Stimulated activated CD4-positive, alpha-beta T cell treated with anti-CD3 and anti-CD28 coated beads, Interleukin-2, amount 100 ng/mL, for 48 hours (primary cell): ENCODE data around the gene MIEF1.
A peak's percentile ranks its signal among the peaks of the same experiment; 100 is the strongest.

Source experiments
- DNase-seq, 2 donors: peaks; one replicate each; pipeline ENCODE4 v3.0.0-alpha.2; 2020

Gene MIEF1

GRCh38 chr22:39471381-39472141 lies 30.5 kb upstream of the MIEF1 start:
- no peak for DNase-seq

DNA sequence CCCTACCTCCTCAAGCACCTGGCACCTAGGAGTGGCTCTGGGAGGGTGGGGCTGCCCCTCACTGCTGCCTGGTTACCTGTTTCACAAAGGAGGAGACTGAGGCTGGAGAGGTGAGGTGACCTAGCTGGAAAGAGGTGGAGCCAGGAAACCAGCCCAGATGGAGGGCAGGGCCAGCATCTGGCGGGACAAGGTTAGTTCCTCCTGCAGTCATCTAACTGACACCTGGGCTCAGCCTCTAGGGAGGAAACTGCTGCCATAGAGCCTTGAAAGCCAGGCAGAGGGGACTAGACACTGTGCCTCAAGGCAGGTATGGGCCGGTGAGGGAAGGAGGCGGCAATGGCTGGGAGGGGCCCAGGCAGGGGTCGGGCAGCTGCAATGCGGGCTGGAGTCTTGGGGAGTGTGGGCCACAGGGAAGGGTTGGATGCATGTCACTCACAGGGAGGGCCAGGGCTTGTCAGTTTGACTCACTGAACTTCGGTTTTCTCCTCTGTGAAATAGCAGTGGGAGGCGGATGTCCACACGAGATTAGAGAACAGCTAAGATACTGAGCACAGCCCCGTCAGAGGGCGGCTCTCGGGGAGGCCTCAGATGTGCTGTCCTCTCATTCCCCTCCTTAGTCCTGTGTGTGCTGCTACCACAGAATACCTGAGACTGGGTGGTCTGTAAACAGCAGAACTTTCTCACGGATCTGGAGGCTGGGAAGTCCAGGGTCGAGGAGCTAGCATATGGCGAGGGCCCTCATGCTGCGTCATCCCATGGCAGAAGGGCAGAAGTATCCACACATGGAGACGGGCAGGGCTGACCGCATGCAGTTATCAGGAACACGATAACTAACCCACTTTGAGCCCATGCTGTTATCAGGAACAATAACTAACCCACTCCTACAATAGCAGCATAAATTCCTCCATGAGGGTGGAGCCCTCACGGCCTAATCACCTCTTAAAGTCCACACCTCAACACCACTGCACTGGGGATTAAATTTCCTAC lies 29.2 kb upstream of the MIEF1 start:
- DNase-seq, result no peak

GRCh38 chr22:39473851-39474250 lies 28.2 kb upstream of the MIEF1 start:
- no peak for DNase-seq

GRCh38 chr22:39474351-39475111 lies 27.6 kb upstream of the MIEF1 start:
- DNase-seq, result no peak

- DNase-seq, result no peak
Measured at GRCh38 chr22:39475337-39475736, 26.8 kb upstream of the MIEF1 start.

DNA sequence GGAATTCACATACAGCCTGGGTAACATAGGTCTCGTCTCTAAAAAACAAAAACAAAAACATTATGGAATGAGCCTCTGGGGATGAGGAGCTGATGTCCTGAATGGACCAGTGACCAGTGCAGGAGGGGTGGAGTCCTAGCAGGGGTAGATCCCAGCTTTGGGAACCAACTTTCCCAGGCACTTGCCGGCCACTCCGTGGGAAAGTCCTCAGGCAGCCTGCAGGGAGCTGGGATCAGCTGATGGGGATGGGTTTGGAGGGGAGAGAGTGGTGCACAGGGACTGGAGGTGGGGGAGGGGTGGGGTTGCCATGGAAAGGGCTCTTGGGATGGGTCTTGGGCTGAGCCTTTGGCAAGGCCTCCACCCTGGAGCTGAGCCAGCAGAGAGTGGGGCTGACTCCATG lies 26.2 kb upstream of the MIEF1 start:
- no peak for DNase-seq

DNA sequence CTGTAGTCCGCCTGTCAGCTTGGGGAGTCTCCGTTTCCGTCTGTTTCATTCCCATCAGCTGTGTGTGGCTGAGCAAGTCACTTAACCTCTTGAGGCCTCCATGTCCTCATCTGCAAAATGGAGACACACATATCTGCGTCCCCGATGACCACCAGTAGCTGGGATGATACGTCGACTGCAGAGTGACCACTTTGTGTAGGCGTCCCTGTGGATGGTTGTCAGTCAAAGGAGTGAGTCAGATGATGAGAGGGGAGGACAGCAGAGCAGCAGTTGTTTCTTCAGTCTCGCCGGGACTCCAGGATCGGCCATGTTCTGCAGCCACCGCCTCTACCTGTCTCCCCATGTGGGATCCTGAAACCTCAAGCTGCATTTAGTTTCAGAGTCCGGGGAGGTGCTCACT lies 25.4 kb upstream of the MIEF1 start:
- DNase-seq, result no peak

- DNase-seq, result no peak
Measured at GRCh38 chr22:39477542-39477941, 24.5 kb upstream of the MIEF1 start.

- DNase-seq, result peak in 1 of 2 donors; percentile 35
Measured at GRCh38 chr22:39478441-39478850, 23.6 kb upstream of the MIEF1 start.

- no peak for DNase-seq
Measured at GRCh38 chr22:39479254-39479653, 22.8 kb upstream of the MIEF1 start.

- DNase-seq, result no peak
Measured at GRCh38 chr22:39480557-39480956, 21.5 kb upstream of the MIEF1 start.

GRCh38 chr22:39481054-39481453 lies 21.0 kb upstream of the MIEF1 start:
- DNase-seq, result no peak

GRCh38 chr22:39481595-39481994 lies 20.5 kb upstream of the MIEF1 start:
- DNase-seq, result no peak

DNA sequence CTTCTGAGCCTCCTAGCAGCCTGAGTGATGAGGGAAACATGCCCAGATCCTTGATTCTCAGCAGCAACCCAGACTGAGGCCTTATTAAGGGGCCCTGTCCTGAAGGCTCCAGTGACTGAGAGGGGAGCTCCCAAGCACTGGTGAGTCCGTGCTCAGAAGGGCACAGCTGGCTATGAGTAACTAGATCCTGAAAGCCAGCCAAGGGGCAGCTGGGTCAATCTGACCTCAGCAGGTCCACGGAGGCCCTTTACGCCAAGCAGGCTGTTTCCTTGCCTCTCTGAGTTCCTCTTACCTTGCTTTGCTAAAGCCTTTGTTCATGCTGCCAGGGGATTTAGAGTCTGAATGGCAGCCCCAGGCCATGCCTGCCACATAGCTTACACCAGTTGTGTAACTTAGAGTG lies 19.3 kb upstream of the MIEF1 start:
- DNase-seq, result no peak

GRCh38 chr22:39486951-39487825 lies 14.9 kb upstream of the MIEF1 start:
- no peak for DNase-seq

DNA sequence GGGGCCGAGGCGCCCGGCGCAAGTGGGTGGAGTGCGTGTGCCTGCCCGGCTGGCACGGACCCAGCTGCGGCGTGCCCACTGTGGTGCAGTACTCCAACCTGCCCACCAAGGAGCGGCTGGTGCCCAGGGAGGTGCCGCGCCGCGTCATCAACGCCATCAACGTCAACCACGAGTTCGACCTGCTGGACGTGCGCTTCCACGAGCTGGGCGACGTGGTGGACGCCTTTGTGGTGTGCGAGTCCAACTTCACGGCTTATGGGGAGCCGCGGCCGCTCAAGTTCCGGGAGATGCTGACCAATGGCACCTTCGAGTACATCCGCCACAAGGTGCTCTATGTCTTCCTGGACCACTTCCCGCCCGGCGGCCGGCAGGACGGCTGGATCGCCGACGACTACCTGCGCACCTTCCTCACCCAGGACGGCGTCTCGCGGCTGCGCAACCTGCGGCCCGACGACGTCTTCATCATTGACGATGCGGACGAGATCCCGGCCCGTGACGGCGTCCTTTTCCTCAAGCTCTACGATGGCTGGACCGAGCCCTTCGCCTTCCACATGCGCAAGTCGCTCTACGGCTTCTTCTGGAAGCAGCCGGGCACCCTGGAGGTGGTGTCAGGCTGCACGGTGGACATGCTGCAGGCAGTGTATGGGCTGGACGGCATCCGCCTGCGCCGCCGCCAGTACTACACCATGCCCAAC lies 14.1 kb upstream of the MIEF1 start:
- DNase-seq, result no peak

DNA sequence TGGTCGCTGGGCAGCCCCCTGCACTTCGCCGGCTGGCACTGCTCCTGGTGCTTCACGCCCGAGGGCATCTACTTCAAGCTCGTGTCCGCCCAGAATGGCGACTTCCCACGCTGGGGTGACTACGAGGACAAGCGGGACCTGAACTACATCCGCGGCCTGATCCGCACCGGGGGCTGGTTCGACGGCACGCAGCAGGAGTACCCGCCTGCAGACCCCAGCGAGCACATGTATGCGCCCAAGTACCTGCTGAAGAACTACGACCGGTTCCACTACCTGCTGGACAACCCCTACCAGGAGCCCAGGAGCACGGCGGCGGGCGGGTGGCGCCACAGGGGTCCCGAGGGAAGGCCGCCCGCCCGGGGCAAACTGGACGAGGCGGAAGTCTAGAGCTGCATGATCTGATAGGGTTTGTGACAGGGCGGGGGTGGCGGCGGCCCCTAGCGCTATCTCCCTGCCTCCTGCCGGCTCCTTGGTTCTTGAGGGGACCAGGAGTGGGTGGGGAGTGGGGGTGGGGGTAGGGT lies 13.5 kb upstream of the MIEF1 start:
- DNase-seq, result no peak

GRCh38 chr22:39489094-39490068 lies 12.7 kb upstream of the MIEF1 start:
- DNase-seq, result no peak

DNA sequence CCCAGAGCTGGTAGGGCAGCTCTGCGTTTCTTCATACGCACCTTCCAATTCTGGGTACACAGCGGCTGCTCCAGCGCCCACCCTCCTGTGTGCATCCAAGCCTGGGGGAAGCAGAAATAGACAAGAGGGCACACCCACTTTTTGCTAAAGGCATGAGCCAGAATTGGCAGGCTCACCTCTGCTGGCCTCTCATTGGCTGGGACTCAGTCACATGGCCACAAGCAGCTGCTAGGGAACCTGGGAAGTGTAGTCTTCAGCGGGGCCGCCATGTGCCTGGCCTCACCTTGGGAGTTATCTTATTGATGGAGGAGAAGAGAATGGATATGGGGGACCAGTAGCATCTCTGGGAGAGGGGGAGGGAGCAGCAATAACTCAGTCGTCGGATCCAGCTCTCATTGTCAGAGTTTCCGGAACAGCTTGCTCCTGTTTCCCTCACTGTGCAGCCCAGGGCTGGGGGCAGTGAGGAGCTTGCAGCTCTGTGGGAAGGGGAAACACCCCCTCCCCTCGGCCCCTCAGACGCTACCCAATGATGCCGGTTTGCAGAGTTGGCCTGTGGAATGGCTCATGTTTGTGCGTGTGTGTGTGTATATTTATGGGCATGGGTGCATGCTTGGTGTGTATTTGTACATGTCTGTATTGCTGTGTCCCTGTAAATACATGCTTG lies 11.8 kb upstream of the MIEF1 start:
- DNase-seq, result peak; percentile 68 to 70
